ENCODE measurements around the gene FBXO31.

The FBXO31 gene

GRCh38 chr16:87312008-87312407 is 71.6 kb downstream of the FBXO31 start:
- H3K4me2 ChIP-seq (ENCODE audit: low read length), result no peak overlapping the region
- WGBS (ENCODE audit: extremely low coverage, insufficient coverage, low lambda C conversion rate), result no CpG with 5 or more reads among the region's 7 CpGs

GRCh38 chr16:87311387-87311786 is 72.2 kb downstream of the FBXO31 start:
- no peak overlapping the region for H3K18ac ChIP-seq (ENCODE audit: low read length)

More at GRCh38 chr16:87312008-87312407, 71.6 kb downstream of the FBXO31 start:
- Histone ChIP-seq H3K18ac (ENCODE audit: low read length) (no peak overlapping the region), H2BK120ac (ENCODE audit: low read depth, low read length) (no peak overlapping the region), H2AK5ac (ENCODE audit: low read length) (no peak overlapping the region), H3K4ac (ENCODE audit: low read depth, low read length) (no peak overlapping the region), H3K27ac (ENCODE audit: low read depth, low read length) (no peak overlapping the region), H3K23ac (ENCODE audit: low read length) (no peak overlapping the region), H3K56ac (ENCODE audit: low read length) (no peak overlapping the region), H3K27me3 (ENCODE audit: insufficient read depth, low read length, poor library complexity) (no peaks in the 10 kb centered on the region), H4K8ac (ENCODE audit: low read depth, low read length) (no peak overlapping the region), H3K79me1 (ENCODE audit: low read length) (no peaks in the 10 kb centered on the region), H2BK15ac (replicated peaks; ENCODE audit: low read depth) (no peak overlapping the region), H3K36me3 (ENCODE audit: control insufficient read depth, insufficient read depth, low read length) (no peaks in the 10 kb centered on the region), H3K79me2 (ENCODE audit: control insufficient read depth, insufficient read depth, low read length) (no peaks in the 10 kb centered on the region), H4K5ac (ENCODE audit: low read length) (no peak overlapping the region), H2BK5ac (ENCODE audit: low read length) (no peak overlapping the region), H3K4me3 (ENCODE audit: low read length) (no peak overlapping the region), H3K9ac (ENCODE audit: low read length) (no peak overlapping the region), H3K4me1 (ENCODE audit: control insufficient read depth, low read depth, low read length) (no peaks in the 10 kb centered on the region)
- no peak for DNase-seq

GRCh38 chr16:87310610-87311009 is 73.0 kb downstream of the FBXO31 start:
- no peak overlapping the region for H3K27ac ChIP-seq (ENCODE audit: low read depth, low read length)
- no peak overlapping the region for H4K5ac ChIP-seq (ENCODE audit: low read length)
- no peak overlapping the region for H2AK5ac ChIP-seq (ENCODE audit: low read length)
- no peaks in the 10 kb centered on the region for H3K79me2 ChIP-seq (ENCODE audit: control insufficient read depth, insufficient read depth, low read length)
- H2BK120ac ChIP-seq (ENCODE audit: low read depth, low read length), result no peak overlapping the region
- no peak overlapping the region for H3K9ac ChIP-seq (ENCODE audit: low read length)
- no peak overlapping the region for H3K56ac ChIP-seq (ENCODE audit: low read length)
- no peak overlapping the region for H3K4me3 ChIP-seq (ENCODE audit: low read length)
- no peak overlapping the region for H3K4me2 ChIP-seq (ENCODE audit: low read length)
- no CpG with 5 or more reads among the region's 7 CpGs for WGBS (ENCODE audit: extremely low coverage, insufficient coverage, low lambda C conversion rate)
- no peaks in the 10 kb centered on the region for H3K4me1 ChIP-seq (ENCODE audit: control insufficient read depth, low read depth, low read length)
- no peak overlapping the region for H3K18ac ChIP-seq (ENCODE audit: low read length)
- no peak overlapping the region for H2BK5ac ChIP-seq (ENCODE audit: low read length)
- no peaks in the 10 kb centered on the region for H3K36me3 ChIP-seq (ENCODE audit: control insufficient read depth, insufficient read depth, low read length)
- no peak overlapping the region for H4K8ac ChIP-seq (ENCODE audit: low read depth, low read length)
- H3K79me1 ChIP-seq (ENCODE audit: low read length), result no peaks in the 10 kb centered on the region
- H3K23ac ChIP-seq (ENCODE audit: low read length), result no peak overlapping the region
- DNase-seq, result no peak
- H2BK15ac ChIP-seq (replicated peaks; ENCODE audit: low read depth), result no peak overlapping the region
- H3K27me3 ChIP-seq (ENCODE audit: insufficient read depth, low read length, poor library complexity), result no peaks in the 10 kb centered on the region
- no peak overlapping the region for H3K4ac ChIP-seq (ENCODE audit: low read depth, low read length)

More at GRCh38 chr16:87311387-87311786, 72.2 kb downstream of the FBXO31 start:
- H3K4me3 ChIP-seq (ENCODE audit: low read length), result no peak overlapping the region
- no peak overlapping the region for H3K23ac ChIP-seq (ENCODE audit: low read length)
- no peaks in the 10 kb centered on the region for H3K79me2 ChIP-seq (ENCODE audit: control insufficient read depth, insufficient read depth, low read length)
- H3K4me1 ChIP-seq (ENCODE audit: control insufficient read depth, low read depth, low read length), result no peaks in the 10 kb centered on the region
- no peaks in the 10 kb centered on the region for H3K36me3 ChIP-seq (ENCODE audit: control insufficient read depth, insufficient read depth, low read length)
- H4K8ac ChIP-seq (ENCODE audit: low read depth, low read length), result no peak overlapping the region
- H3K56ac ChIP-seq (ENCODE audit: low read length), result no peak overlapping the region
- H2AK5ac ChIP-seq (ENCODE audit: low read length), result no peak overlapping the region
- H3K4ac ChIP-seq (ENCODE audit: low read depth, low read length), result no peak overlapping the region
- H3K79me1 ChIP-seq (ENCODE audit: low read length), result no peaks in the 10 kb centered on the region
- no peak overlapping the region for H3K9ac ChIP-seq (ENCODE audit: low read length)
- no peak for DNase-seq
- no peak overlapping the region for H3K4me2 ChIP-seq (ENCODE audit: low read length)
- no peak overlapping the region for H2BK15ac ChIP-seq (replicated peaks; ENCODE audit: low read depth)
- H2BK5ac ChIP-seq (ENCODE audit: low read length), result no peak overlapping the region
- H3K27ac ChIP-seq (ENCODE audit: low read depth, low read length), result no peak overlapping the region
- no CpG with 5 or more reads among the region's 5 CpGs for WGBS (ENCODE audit: extremely low coverage, insufficient coverage, low lambda C conversion rate)
- no peaks in the 10 kb centered on the region for H3K27me3 ChIP-seq (ENCODE audit: insufficient read depth, low read length, poor library complexity)
- H4K5ac ChIP-seq (ENCODE audit: low read length), result no peak overlapping the region
- no peak overlapping the region for H2BK120ac ChIP-seq (ENCODE audit: low read depth, low read length)

- no peak overlapping the region for H3K27ac ChIP-seq (ENCODE audit: low read depth, low read length)
- no peak overlapping the region for H2BK5ac ChIP-seq (ENCODE audit: low read length)
- no CpG with 5 or more reads among the region's 5 CpGs for WGBS (ENCODE audit: extremely low coverage, insufficient coverage, low lambda C conversion rate)
- no peak overlapping the region for H3K23ac ChIP-seq (ENCODE audit: low read length)
- H3K4me3 ChIP-seq (ENCODE audit: low read length), result no peak overlapping the region
- H3K27me3 ChIP-seq (ENCODE audit: insufficient read depth, low read length, poor library complexity), result no peaks in the 10 kb centered on the region
- DNase-seq, result no peak
- H3K4me1 ChIP-seq (ENCODE audit: control insufficient read depth, low read depth, low read length), result no peaks in the 10 kb centered on the region
- no peak overlapping the region for H4K5ac ChIP-seq (ENCODE audit: low read length)
- H2BK15ac ChIP-seq (replicated peaks; ENCODE audit: low read depth), result no peak overlapping the region
- H4K8ac ChIP-seq (ENCODE audit: low read depth, low read length), result no peak overlapping the region
- no peaks in the 10 kb centered on the region for H3K79me1 ChIP-seq (ENCODE audit: low read length)
- no peak overlapping the region for H3K18ac ChIP-seq (ENCODE audit: low read length)
- no peak overlapping the region for H3K9ac ChIP-seq (ENCODE audit: low read length)
- no peak overlapping the region for H3K4ac ChIP-seq (ENCODE audit: low read depth, low read length)
- no peak overlapping the region for H3K56ac ChIP-seq (ENCODE audit: low read length)
- no peak overlapping the region for H2BK120ac ChIP-seq (ENCODE audit: low read depth, low read length)
- H2AK5ac ChIP-seq (ENCODE audit: low read length), result no peak overlapping the region
- H3K4me2 ChIP-seq (ENCODE audit: low read length), result no peak overlapping the region
- H3K36me3 ChIP-seq (ENCODE audit: control insufficient read depth, insufficient read depth, low read length), result no peaks in the 10 kb centered on the region
- H3K79me2 ChIP-seq (ENCODE audit: control insufficient read depth, insufficient read depth, low read length), result no peaks in the 10 kb centered on the region
Measured at GRCh38 chr16:87309620-87310525, 73.7 kb downstream of the FBXO31 start.

GRCh38 chr16:87308826-87309225 is 74.8 kb downstream of the FBXO31 start:
- no peak for DNase-seq
- Histone ChIP-seq H3K56ac (ENCODE audit: low read length) (no peak overlapping the region), H3K27ac (ENCODE audit: low read depth, low read length) (no peak overlapping the region), H3K79me1 (ENCODE audit: low read length) (no peaks in the 10 kb centered on the region), H4K8ac (ENCODE audit: low read depth, low read length) (no peak overlapping the region), H3K18ac (ENCODE audit: low read length) (no peak overlapping the region), H2BK5ac (ENCODE audit: low read length) (no peak overlapping the region), H2BK15ac (replicated peaks; ENCODE audit: low read depth) (no peak overlapping the region), H4K5ac (ENCODE audit: low read length) (no peak overlapping the region), H3K9ac (ENCODE audit: low read length) (no peak overlapping the region), H3K79me2 (ENCODE audit: control insufficient read depth, insufficient read depth, low read length) (no peaks in the 10 kb centered on the region), H3K27me3 (ENCODE audit: insufficient read depth, low read length, poor library complexity) (no peaks in the 10 kb centered on the region), H3K36me3 (ENCODE audit: control insufficient read depth, insufficient read depth, low read length) (no peaks in the 10 kb centered on the region), H3K4me1 (ENCODE audit: control insufficient read depth, low read depth, low read length) (no peaks in the 10 kb centered on the region), H3K23ac (ENCODE audit: low read length) (no peak overlapping the region), H3K4ac (ENCODE audit: low read depth, low read length) (no peak overlapping the region), H2BK120ac (ENCODE audit: low read depth, low read length) (no peak overlapping the region), H3K4me2 (ENCODE audit: low read length) (no peak overlapping the region), H3K4me3 (ENCODE audit: low read length) (no peak overlapping the region), H2AK5ac (ENCODE audit: low read length) (no peak overlapping the region)
- no CpG with 5 or more reads among the region's 4 CpGs for WGBS (ENCODE audit: extremely low coverage, insufficient coverage, low lambda C conversion rate)
